ELF-1 (cell line): Measurements from ENCODE around the gene STK32C.
A peak's percentile ranks its signal among the peaks of the same experiment; 100 is the strongest.

Experiments used
- DNase-seq: peaks from one replicate; pipeline ENCODE4 v3.0.0-alpha.2; 2016; ENCODE audit warnings: low read depth, low spot score

The STK32C gene

DNA sequence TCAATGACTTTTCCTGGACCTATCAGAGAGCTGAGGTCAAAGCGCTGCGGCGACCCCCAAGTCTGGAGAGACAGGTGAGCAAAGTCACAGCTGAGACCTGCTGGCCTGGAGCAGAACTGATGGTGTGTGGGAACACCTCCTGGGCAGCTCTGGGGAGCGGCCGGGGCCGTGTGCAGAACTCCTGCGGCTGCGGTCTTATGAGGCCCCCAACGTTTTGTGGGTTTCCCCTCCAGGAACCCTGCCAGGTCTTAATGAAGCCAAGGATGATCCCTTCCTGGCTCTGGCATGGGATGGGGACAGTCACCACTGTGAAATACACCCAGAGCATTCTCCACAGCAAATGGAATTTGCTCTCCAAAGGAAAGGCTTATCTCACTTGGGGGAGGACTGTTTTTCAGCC, 94.9 kb downstream of the STK32C start:
- no peak for DNase-seq

DNA sequence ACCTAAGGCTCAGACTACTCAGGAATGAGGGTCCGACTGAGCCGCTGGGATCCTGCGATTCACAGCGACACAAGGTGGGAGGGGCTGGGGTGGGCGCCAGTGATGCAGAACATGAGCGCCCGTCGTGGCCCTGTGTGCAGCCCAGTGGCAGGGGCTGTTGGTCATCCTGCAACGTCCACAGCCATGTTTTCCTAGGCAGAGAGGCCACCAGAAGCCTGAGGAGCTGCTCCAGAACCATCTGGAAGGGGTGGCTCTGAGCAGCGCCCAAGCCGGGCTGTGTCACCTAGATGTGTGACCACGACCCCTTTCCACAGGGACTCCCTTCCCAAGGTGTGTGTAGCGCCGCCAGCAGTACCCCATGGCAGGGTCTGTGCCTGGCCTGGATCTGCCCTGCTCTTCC, 96.5 kb downstream of the STK32C start:
- no peak for DNase-seq

DNA sequence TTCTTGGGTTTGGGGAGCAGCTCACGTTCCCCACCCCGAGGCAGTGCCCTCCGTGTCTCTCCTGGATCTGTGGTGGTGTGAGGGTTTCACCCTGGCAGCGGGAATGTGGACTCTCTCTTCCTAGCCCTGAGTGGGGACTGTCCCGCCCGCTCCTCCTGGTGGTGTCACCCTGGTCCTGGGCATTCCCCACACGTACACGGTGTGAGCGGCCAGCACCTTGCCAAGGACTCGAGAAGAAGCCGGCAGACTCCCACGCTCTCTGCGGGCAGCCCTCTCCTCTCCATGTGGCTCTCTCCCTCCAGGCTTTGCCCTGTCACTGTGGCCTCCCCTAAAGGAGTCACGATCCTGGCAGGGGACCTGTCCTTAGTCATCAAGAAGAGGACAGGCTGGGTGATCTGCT, 97.0 kb downstream of the STK32C start:
- DNase-seq, result no peak

DNA sequence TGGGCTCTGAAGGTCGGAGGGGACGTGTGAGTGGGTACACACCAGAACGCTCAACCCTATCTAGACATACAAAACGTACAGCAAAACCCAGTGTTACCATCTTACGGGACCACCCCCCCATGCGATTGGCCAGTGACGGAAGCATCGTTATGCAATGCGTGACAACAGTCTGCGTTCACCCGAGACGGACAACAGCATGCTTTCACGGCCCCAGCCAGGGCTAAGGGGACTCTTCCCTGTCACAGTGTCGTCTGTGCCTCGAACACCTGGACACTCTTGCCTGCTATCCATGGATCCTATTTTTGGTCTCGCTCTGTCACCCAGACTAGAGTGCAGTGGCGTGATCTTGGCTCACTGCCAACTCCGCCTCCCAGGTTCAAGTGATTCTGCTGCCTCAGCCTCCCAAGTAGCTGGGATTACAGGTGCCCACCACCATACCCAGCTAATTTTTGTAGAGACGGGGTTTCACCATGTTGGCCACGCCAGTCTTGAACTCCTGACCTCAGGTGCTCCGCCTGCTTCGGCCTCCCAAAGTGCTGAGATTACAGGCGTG, 97.7 kb downstream of the STK32C start:
- DNase-seq, result no peak

DNA sequence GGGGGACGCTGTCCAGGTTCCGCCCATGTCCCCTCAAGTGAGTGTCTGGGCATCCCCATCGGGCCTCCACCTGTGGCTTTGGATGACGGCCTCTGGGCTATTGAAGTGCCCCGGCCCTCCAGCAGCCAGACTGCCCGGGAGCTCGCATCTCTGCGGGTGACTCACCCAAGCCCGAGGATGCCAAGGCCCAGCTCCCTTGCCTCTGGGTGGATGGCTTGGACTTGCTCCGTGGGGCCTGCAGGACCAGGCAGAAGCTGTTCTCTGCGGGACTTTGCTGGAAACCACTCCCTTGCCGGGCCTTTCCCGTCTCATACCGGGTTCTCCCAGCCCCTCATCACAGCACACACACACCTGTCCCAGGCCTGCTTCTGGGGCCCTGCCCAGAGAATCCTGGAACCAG, 98.6 kb downstream of the STK32C start:
- DNase-seq, result no peak

DNA sequence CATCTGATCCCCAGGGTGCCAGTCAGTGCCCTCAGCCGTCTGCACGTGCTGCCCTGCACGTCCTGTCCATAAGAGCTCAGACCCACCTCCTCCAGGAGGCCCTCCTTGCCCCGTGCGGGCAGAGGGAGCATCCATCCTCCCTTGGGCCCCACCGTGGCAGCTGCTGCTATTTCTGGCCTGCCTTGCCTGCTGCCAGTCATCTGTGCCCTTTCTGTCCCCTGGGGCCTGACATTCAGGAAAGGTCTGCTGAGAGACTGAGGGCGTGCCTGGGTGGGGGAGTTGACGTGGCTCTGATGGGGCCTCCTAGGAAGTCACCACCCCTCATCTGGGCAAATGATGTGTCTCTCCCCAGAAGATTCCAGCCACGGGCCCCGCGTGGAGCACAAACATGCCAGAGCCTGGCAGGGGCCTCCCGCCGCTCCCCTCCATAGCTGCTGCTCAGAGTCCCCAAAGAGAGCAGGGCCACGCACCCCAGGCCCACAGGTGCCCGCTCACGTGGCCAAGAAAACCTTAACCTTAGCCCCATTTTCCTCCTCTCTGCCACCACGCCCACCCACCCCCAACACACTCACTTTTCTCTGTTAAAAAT, 99.2 kb downstream of the STK32C start:
- DNase-seq, result no peak

DNA sequence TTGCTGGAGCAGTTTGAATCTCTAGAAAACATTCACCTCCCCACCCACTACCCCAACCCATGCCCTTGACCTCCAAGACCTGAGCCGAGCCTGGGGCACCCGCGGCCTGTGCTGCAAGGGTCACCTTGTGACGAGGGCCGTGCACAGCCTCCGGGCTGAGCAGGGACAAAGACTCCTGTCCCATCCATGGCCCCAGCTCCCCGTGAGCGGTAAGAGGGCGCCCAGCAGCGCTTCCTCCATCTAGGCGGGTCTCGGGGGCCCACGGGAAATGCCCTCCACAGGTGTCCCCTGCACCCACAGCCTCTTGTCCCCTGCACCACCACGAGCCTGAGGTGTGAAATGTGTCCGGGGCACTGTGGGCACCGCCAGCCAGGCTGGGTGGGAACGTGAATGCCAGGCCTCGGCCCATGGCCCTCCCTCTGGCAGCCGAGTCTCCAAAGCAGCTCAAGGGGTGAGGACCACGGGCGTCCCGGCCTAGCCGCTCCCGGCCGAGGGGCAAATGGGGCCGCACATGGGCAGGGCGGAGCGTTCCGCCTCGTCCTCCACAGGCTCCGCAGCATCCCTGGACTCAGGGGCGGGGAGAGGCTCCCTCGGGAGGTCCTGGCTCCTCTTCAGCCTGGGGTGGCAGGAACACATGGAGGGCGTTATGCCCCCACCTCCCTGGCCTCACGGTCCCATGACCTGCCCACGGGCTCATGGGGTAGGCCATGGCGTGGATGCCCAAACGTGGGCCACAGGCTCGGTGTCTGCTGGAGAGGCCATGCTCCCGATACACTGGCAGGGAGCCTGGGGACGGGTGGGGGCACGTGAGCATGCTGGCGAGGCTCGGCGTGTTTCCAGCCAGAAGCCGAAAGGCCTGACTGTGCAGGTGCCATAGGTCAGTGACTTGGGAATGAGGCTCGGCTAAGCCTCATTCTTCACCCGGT, 100.0 kb downstream of the STK32C start:
- no peak for DNase-seq

DNA sequence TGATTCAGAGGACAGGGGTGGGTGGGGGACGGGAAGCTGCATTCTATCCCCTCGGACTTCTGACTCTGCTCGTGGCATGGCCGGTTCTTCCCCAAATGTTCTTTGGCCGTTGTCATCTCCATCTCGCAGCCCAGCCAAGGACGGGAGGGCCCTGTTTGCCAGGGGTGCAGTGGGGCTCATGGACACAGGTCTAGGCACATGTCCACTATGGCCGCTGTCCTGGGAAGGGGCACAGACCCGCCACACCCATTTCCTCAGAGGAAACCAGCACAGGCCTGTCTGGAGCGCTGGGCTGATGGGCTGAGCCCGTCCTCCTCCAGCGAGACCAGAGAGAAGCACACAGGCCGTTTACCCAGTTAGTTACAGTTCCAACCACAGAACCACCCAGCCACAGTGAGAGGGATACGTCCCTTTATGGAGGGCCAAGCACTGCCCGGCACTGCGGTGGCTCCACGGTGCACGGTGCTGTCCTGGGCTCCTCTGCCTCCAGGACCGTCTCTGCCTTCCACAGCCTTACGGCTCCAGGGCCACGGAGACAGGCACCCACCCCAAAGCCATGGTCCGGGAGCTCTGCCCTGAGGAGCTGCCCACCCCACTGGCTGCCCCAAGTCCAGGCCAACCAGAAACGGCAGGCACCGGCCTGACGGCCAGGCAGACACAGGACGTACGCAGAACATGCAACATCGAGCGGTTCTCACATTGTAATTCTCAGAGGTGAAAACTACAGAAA, 100.8 kb downstream of the STK32C start:
- no peak for DNase-seq

DNA sequence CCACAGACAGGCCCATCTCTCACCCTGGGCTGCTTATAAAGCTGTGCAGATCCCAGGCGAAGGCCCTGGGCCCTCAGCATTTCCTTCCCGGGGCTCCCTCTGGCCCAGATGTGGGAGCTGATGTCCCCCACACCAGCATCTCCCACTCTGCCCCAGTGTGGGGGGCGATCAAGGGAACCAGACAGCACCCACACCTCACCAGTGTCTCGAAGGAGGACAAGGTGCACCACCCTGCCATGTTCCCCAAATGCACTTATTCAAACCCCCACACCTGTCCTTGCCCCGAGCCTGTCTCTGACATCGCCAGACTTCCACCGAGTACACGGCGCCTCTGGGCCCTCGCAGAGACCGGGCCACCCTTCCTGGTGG, 101.4 kb downstream of the STK32C start:
- no peak for DNase-seq

DNA sequence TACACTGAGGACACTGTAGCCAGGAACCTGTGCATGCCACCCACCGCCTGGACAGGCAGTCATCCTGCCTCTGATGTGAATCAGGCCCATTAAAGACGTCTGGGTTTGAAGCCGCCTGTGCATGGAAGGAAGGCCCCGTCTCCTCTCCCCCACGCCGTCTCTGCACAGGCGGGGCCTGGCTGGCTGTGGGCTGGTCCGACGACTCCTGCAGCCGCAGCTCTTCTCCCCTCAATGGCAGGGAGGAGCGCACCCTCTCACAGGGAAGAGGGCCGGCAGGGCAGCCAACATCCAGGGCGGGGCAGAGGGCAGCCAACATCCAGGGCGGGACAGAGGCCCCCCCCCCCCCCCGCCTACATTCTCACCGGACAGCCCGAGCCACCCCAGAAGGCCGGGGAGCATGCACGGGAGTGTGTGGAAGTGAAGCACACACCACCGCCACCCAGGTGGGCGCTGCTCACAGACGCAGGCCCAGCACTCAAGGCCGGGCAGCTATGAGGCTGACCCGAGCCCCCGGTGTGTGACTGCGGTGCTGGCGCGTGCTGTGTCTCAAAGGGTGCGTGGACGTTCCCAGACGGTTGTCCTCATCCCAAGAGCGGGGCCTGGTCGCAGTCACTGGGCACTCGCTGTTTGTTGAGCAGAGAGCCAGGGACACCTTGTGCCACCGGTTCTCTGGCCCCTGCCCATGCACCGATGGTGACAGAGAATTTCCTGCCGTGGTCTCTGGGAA, 101.9 kb downstream of the STK32C start:
- DNase-seq, result no peak

DNA sequence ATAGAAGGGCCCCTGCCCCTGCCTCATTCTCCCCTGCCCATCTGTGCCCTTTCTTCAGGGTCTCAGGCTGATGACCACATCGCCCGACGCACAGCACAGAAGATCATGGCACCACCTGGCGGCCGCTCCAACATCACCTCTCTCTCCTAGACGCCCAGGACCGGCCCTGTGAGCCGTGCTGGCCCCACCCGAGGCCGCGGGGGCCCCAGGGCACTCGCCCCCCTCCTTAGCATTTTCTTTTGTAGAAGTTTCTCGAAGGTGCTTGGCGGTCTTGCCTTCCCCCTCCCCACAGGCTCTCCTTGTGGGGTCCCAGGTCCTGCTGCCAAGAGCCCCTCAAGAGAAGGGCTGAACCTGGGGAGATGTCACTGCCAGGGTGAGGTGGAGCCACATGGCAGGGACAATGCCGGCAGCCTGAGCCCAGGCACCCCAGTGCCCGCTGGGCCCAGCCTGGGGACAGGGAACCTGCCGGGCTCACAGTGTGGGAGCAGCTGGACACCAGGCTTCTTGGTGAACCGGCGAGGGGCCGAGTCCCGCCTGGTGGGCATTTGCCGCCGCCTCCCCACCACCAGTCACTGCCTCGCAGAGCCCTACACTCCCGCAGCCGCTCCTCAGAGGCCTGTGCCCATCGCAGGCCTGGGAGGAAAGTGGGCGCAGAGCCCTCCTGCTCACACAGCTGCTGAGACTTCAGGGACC, 102.8 kb downstream of the STK32C start:
- peak; percentile 52 for DNase-seq

DNA sequence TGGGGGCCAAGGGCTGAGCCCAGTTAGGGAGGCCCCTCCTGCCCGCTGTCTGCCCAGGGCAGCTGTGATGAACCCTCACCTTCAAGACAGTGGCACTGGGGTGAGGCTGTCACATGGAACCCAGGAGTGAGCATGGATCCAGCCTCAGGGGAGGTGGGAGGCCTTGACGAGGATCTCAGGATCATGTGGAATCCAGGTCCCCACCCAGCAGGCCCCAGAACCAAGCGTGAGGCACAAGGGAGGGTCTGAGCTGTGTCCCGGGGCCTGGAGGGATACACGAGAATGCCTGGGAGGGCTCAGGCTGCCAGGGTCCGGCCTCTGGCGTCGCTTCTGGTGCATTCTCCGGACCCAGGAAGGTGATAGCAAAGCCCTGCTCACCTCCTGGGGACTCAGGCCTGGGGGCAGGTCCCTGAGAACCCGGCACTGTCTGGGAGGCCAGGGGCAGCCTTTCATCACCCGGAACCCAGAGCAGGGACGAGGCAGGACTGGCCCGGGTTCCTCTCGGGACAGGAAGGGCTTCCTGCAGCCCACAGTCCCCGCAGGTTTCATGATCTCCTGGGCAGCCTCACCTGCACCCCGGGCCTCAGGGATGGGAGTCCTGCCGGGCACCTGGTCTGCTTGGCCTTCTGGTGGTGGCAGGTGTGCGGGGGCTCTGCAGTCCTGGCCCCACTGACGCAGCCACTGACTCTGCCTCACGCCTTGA, 103.5 kb downstream of the STK32C start:
- DNase-seq, result no peak

DNA sequence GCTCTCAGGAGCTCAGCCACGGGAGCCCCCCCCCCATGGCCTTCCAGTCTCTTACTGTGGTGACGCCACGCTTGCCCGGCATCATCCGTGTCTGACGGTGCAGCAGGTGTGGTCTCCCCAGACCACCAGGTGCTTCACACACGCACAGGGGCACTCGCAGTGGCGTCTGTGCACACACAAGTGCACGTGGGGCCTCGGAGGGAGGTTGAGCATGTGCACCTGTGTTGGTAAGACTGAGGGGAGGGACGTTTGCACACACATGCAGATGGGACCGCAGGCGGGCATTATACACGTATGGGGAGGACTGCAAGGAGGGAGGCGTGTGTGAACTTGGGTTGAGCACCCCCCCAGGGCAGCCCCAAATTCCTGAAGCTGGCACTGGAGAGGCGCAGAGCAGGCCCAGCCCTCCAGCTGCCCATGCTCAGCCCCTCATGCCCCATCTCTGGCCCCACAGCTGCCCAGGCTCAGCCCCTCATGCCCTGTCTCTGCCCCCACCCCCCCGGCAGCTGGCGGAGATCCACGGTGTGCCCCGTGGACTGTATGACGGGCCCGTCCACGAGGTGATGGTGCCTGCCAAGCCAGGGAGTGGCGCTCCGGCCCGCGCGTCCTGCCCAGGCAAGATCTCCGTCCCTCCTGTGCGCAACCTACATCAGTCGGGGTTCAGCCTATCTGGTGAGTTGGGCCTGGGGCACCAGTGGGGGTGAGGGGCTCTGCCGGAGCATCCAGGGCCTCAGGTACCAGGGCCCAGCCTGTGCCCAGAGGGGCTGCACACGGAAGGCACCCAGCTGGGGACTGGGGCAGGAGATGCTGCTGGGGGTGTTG, 104.3 kb downstream of the STK32C start:
- DNase-seq, result no peak

DNA sequence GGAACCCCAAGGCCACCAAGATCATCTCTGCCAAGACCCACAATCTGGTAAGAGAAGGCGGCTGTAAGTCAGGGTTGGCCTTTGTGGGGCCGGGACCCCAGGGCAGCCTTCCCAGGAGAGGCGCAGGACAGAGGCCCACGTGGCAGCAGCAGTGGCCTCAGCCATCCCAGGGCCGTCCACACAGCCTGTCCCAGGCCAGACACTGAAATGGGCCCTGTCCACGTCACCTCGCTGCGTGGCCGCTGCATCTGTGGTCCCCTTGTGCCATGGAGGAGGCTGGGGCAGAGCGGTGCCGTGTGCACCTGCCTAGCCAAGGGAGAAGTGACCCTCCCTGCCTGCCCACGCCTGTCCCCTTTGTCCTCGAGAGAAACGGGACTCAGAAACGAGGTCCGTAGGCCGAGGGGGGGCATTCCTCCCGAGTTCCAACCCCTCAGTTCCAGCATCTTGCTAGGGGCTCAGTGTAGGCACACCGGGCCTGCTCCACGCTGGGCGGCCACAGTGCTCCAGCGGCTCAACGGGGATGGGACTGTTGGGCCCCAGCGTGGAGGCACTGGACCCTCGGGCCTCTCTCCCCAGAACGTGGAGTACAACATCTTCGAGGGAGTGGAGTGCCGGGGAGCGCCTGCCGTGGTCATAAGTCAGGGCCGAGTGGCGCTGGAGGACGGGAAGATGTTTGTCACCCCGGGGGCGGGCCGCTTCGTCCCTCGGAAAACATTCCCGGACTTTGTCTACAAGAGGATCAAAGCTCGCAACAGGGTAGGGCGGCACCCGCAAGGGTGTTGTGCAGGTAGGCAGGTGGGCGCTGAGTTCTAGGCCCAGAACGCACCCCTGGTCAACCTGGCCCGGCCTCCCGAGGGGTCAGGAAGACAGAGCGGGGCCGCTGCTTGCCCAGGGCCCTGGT, 105.4 kb downstream of the STK32C start:
- DNase-seq, result no peak

DNA sequence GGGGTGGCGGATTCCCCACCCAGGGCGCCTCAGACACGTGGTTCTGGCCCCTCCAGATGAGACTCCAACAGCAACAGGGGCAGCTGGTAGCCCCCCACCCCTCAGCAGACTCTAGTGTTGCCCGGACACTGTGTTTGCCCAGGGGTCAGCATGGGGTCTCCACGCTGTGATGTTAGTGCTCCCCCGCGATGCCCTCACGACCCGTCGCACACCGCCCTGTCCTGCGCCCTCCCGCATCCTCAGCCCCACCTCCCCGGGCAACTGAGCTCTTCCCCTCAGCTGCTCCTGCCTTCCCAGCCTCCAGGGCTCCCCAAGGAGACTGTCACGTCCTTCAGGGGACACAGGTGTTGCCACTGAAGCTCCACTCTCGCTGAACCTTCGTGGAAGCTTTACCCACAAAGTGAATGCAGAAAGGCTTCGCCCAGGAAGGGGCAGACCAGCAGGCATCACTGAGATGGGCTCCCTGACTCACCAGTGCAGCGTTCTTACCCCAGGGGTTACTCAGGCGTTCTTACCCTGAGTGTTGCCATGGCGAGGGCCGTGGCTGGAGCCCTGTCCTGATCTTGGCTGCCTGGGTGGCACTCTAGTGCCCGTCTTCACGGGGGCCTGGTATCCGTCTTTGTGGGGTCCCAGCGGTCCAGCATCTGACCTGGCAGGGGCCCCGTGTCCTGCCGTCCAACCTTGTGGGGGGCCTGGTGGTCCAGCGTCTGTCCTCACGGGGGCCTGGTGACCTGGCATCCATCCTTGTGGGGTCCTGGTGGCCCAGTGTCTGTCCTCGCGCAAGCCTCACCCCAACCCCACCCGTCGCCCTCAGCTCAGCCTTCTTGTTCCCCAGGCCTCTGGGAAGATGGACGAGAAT, 106.4 kb downstream of the STK32C start:
- DNase-seq, result no peak

DNA sequence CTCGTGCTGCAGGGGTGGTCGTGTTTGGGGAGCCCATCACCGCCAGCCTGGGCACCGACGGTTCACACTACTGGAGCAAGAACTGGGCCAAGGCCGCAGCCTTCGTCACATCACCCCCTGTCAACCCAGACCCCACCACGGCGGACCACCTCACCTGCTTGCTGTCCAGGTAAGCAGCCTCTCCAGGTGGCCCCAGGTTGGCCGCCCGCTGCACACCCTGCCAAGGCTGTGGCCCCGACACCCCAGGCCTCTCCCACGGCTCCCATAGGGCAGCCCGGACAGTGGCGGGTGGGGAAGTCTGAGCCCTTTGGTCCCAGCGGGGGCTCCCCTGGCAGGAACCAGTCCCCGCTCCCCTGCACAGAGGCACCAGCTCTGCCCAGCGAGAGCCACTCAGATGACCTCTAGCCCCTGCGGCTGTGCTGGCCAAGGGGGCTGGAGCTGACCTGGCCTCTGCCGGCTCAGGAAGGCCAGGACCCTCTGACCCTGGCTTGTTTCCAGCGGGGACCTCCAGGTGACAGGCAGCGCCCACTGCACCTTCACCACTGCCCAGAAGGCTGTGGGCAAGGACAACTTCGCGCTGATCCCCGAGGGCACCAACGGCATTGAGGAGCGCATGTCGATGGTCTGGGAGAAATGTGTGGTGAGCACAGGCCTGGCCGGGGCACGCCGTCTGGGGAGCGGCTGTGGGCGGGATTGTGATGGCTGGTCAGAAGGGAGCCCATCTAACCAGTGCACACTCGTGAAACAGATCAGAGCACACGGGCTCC, 107.2 kb downstream of the STK32C start:
- DNase-seq, result no peak

DNA sequence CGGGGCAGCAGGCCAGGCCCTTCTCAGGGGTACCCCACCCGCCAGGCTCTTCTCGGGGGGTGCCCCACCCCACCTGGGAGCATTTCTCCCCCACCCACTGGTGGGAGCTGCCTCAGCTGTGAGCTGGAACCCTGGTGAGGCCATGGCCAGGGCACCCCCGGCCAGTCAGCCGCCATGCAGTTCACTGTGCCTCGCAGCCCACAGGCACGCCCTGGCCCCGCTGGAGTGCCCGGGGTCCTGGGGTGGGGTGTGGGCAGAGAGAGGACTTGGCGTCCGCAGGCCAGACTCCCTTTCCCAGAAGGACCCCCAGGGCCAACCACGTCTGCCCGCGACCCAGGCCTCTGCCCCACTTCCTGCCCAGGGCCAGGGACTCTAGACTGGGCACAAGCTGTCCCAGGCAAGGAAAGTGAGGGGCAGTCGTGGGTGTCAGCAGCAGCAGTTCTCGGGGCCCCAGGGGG, 107.9 kb downstream of the STK32C start:
- no peak for DNase-seq
